CD4-positive, alpha-beta T cell (primary cell): ENCODE results near the gene PRKAR1A. TPM values are rescaled to one million over a fixed set of nuclear protein-coding genes. Genes with fewer than 3 reads are reported as not detected.

ENCODE experiments used
- ATAC-seq: fragments of 200-7000 bp; cut with Tn5 transposase; one replicate; pipeline ENCODE4 v1.10.0; 2022; ENCODE audit warnings: mild to moderate bottlenecking; ENCODE audit not compliant: poor library complexity
- CTCF ChIA-PET: fragments of 350-600 bp; sonication (Branson Sonifier 250); formaldehyde crosslinking; loops from one replicate; lab custom pipeline; 2021; ENCODE audit warnings: antibody characterized with exemption, inconsistent platforms; lab: Charles Lee
- POLR2A ChIA-PET: fragments of 350-600 bp; sonication (Branson Sonifier 250); formaldehyde crosslinking; loops from one replicate; lab custom pipeline; 2021; ENCODE audit warnings: antibody characterized with exemption, inconsistent platforms; lab: Charles Lee
- DNase-seq, 14 experiments: peaks; one replicate each; pipeline ENCODE4 v3.0.0-alpha.2; 2013 to 2020; ENCODE audit warnings: mixed read lengths in 2 of 14
- H3K27ac ChIP-seq, 2 donors: one replicate each; pipeline versions ENCODE4 v1.5.1 to v1.7.0; 2013; ENCODE audit warnings: low read length in 2 of 2, low read depth in 1 of 2, mild to moderate bottlenecking in 1 of 2
- H3K27me3 ChIP-seq, 2 experiments: 1 replicate in 1 of 2; 2 replicates in 1 of 2; pipeline versions ENCODE4 v1.6.1 to v1.7.0; 2013; ENCODE audit warnings: low read length in 2 of 2, control low read depth in 1 of 2, mild to moderate bottlenecking in 1 of 2, moderate library complexity in 1 of 2; ENCODE audit not compliant: insufficient read depth in 2 of 2, control insufficient read depth in 1 of 2
- H3K36me3 ChIP-seq: one replicate; pipeline ENCODE4 v1.6.1; 2013; ENCODE audit warnings: low read length, control low read depth; ENCODE audit not compliant: insufficient read depth
- H3K4me1 ChIP-seq: one replicate; pipeline ENCODE4 v1.6.1; 2013; ENCODE audit warnings: low read length, control low read depth; ENCODE audit not compliant: insufficient read depth
- H3K4me3 ChIP-seq: one replicate; pipeline ENCODE4 v1.5.1; 2013; ENCODE audit warnings: mild to moderate bottlenecking, low read length, moderate library complexity
- H3K9me3 ChIP-seq, 2 experiments: 1 replicate in 1 of 2; 2 replicates in 1 of 2; pipeline versions ENCODE4 v1.6.1 to v1.7.0; 2013; ENCODE audit warnings: low read length in 2 of 2, mild to moderate bottlenecking in 2 of 2, control low read depth in 1 of 2, moderate library complexity in 1 of 2; ENCODE audit not compliant: control insufficient read depth in 1 of 2, insufficient read depth in 1 of 2
- H3K27ac Mint-ChIP-seq: one replicate; pipeline ENCODE4 v1.8.0; 2020; ENCODE audit warnings: mixed read lengths
- H3K27me3 Mint-ChIP-seq: one replicate; pipeline ENCODE4 v1.8.0; 2021; ENCODE audit warnings: mixed read lengths
- H3K36me3 Mint-ChIP-seq: one replicate; pipeline ENCODE4 v1.8.0; 2021; ENCODE audit warnings: low read depth, mixed read lengths
- H3K4me1 Mint-ChIP-seq: one replicate; pipeline ENCODE4 v1.8.0; 2021; ENCODE audit warnings: low read depth, mixed read lengths
- H3K4me3 Mint-ChIP-seq: one replicate; pipeline ENCODE4 v1.8.0; 2020; ENCODE audit warnings: mild to moderate bottlenecking, mixed read lengths
- H3K9me3 Mint-ChIP-seq: one replicate; pipeline ENCODE4 v1.8.0; 2020; ENCODE audit warnings: mixed read lengths
- CTCF ChIP-seq: fragments of 200-600 bp; IDR thresholded peaks from one replicate; pipeline ENCODE4 v1.8.0; 2022; ENCODE audit warnings: antibody characterized with exemption, mild to moderate bottlenecking
- intact Hi-C, 2 experiments: fragments of 100-400 bp; cut with DNase I in 1 of 2; cut with micrococcal nuclease in 1 of 2; formaldehyde crosslinking; loops; one replicate each; pipeline versions ENCODE4 v1.15.1 to v1.9.0; 2023 to 2025; cut with DNase I, micrococcal nuclease
- total RNA-seq, 174 experiments: library from RNA in 2 of 174; stranded (reverse) in 2 of 174; gene quantifications; one replicate each; pipeline ENCODE4 v1.2.3 and lab custom pipeline; 2021 to 2026

The PRKAR1A gene
- total RNA-seq, 2 experiments from 2014 or later: 88.8 to 89.1 TPM

GRCh38 chr17:68573338-68573737, 61.1 kb downstream of the PRKAR1A start:
- no peak overlapping the region for H3K4me3 ChIP-seq
- ChIA-PET CTCF (no interaction called here), POLR2A (no interaction called here)
- no peaks in the 10 kb centered on the region for H3K9me3 ChIP-seq
- H3K4me1 ChIP-seq: no peaks in the 10 kb centered on the region
- no peaks in the 10 kb centered on the region for H3K27me3 ChIP-seq
- no peak for TF ChIP-seq CTCF
- ATAC-seq: no peak
- DNase-seq: no peak
- H3K27ac ChIP-seq: no peak overlapping the region
- Mint-ChIP-seq H3K27ac (no peak overlapping the region), H3K27me3 (no peaks in the 10 kb centered on the region), H3K9me3 (no peaks in the 10 kb centered on the region), H3K4me3 (no peak overlapping the region), H3K36me3 (no peaks in the 10 kb centered on the region), H3K4me1 (no peaks in the 10 kb centered on the region)
- no peaks in the 10 kb centered on the region for H3K36me3 ChIP-seq
- intact Hi-C loops: no loop called here

DNA sequence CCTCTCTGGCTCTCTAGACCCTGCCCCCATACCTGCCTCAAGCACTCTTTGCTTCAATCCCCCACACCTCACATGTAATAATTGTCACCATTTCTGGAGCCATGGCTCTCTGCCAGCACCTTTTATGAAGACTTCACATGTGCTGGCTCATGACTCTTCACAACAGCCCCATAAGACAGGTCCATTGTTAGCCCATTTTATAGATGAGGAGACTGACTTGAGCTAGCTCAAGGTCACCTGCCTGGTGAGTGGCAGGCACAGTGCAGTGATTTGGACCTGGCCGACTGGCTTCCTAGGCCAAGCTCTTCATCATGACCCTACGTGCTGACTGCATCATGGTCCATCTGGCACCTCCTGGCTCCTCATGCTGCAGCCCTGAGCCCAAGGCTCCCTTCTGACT, 63.9 kb downstream of the PRKAR1A start:
- ChIA-PET POLR2A (no interaction called here), CTCF (no interaction called here)
- Mint-ChIP-seq H3K9me3 (no peaks in the 10 kb centered on the region), H3K27ac (no peak overlapping the region), H3K4me3 (no peak overlapping the region), H3K36me3 (no peaks in the 10 kb centered on the region), H3K27me3 (peaks cover 14% of the 10 kb centered on the region), H3K4me1 (no peaks in the 10 kb centered on the region)
- H3K4me1 ChIP-seq: no peaks in the 10 kb centered on the region
- no peak overlapping the region for H3K27ac ChIP-seq
- ATAC-seq (no peak), DNase-seq (no peak)
- no peak for TF ChIP-seq CTCF
- H3K27me3 ChIP-seq: no peaks in the 10 kb centered on the region
- H3K4me3 ChIP-seq: no peak overlapping the region
- H3K9me3 ChIP-seq: no peaks in the 10 kb centered on the region
- no peaks in the 10 kb centered on the region for H3K36me3 ChIP-seq
- intact Hi-C loops: no loop called here

- no peak for DNase-seq
- no peak for ATAC-seq
- Mint-ChIP-seq H3K36me3 (no peaks in the 10 kb centered on the region), H3K4me1 (no peaks in the 10 kb centered on the region), H3K9me3 (no peaks in the 10 kb centered on the region), H3K27ac (no peak overlapping the region), H3K27me3 (peaks cover 16% of the 10 kb centered on the region), H3K4me3 (no peak overlapping the region)
- H3K27ac ChIP-seq: no peak overlapping the region
- CTCF ChIA-PET: no interaction called here
- intact Hi-C loops: no loop called here
- no peaks in the 10 kb centered on the region for H3K9me3 ChIP-seq
- TF ChIP-seq CTCF: no peak
- H3K36me3 ChIP-seq: no peaks in the 10 kb centered on the region
- no peaks in the 10 kb centered on the region for H3K27me3 ChIP-seq
- no peaks in the 10 kb centered on the region for H3K4me1 ChIP-seq
- no peak overlapping the region for H3K4me3 ChIP-seq
- POLR2A ChIA-PET: no interaction called here
These were observed 64.7 kb downstream of the PRKAR1A start for GRCh38 chr17:68576811-68577496.
